NCI-H2227 treated with DMSO at 0.1 percent for 48 hours (cell line): Measurements from ENCODE around the gene SIGMAR1.
"Not testable (repeated sequence)": the region's sequence is repeated elsewhere in the genome, so short reads cannot be mapped to it uniquely, and the experiment has no call there.

Experiments
- DNase-seq: peaks from one replicate; lab custom pipeline; 2025; lab: John Stamatoyannopoulos, UW

Gene SIGMAR1

GRCh38 chr9:34654323-34655051 is 16.9 kb upstream of the SIGMAR1 start:
- DNase-seq: no peak

- no peak for DNase-seq
Measured at GRCh38 chr9:34653151-34654072, 15.8 kb upstream of the SIGMAR1 start.

GRCh38 chr9:34652602-34653000 is 15.0 kb upstream of the SIGMAR1 start:
- DNase-seq: no peak

GRCh38 chr9:34651876-34652601 is 14.5 kb upstream of the SIGMAR1 start, which contains the start of gene IL11RA:
IL11RA (plus strand) TSS chr9:34652185; CDS start chr9:34655218, 3,033 bp downstream.
- DNase-seq: no peak

GRCh38 chr9:34651321-34651720 is 13.7 kb upstream of the SIGMAR1 start:
- DNase-seq: no peak

- DNase-seq: no peak
Measured at GRCh38 chr9:34650816-34651215, 13.2 kb upstream of the SIGMAR1 start.

- no peak for DNase-seq
Measured at GRCh38 chr9:34648673-34649072, 11.1 kb upstream of the SIGMAR1 start.

GRCh38 chr9:34647651-34648050 is 10.1 kb upstream of the SIGMAR1 start:
- DNase-seq: no peak

- no peak for DNase-seq
Measured at GRCh38 chr9:34647084-34647403, 9.5 kb upstream of the SIGMAR1 start.

- peak; percentile 84 for DNase-seq
Measured at GRCh38 chr9:34646211-34647083, 8.9 kb upstream of the SIGMAR1 start, which contains the start of gene GALT. GALT (plus strand) TSS chr9:34646675; CDS start chr9:34646705, 30 bp downstream.

GRCh38 chr9:34644766-34645314 is 7.3 kb upstream of the SIGMAR1 start:
- DNase-seq: no peak

GRCh38 chr9:34642679-34643078 is 5.1 kb upstream of the SIGMAR1 start:
- DNase-seq: no peak

- DNase-seq: not testable (repeated sequence)
Measured at GRCh38 chr9:34639322-34639721, 1.7 kb upstream of the SIGMAR1 start.

GRCh38 chr9:34638138-34638445 is 505 bp upstream of the SIGMAR1 start:
- no peak for DNase-seq

GRCh38 chr9:34636791-34637355 is 714 bp downstream of the SIGMAR1 start:
- DNase-seq: no peak

GRCh38 chr9:34635556-34635955 is 2.0 kb downstream of the SIGMAR1 start:
- DNase-seq: no peak

- DNase-seq: no peak
Measured at GRCh38 chr9:34634551-34635248, 2.9 kb downstream of the SIGMAR1 start.

GRCh38 chr9:34633851-34634550 is 3.6 kb downstream of the SIGMAR1 start:
- DNase-seq: peak; percentile 62

- DNase-seq: no peak
Measured at GRCh38 chr9:34633166-34633565, 4.4 kb downstream of the SIGMAR1 start.
